ENCODE data around the gene NEDD9. TPM values are rescaled to one million over a fixed set of nuclear protein-coding genes. Genes with fewer than 3 reads are reported as not detected.
A peak's percentile ranks its signal among the peaks of the same experiment; 100 is the strongest.

NEDD9 gene
- total RNA-seq, 1 donor from 2014 or later = 14.1 TPM

- Mint-ChIP-seq H3K27me3 (ENCODE audit: low read depth) (no peaks in the 10 kb centered on the region), H3K36me3 (ENCODE audit: low read depth) (no peaks in the 10 kb centered on the region), H3K4me1 (peaks cover 32% of the 10 kb centered on the region), H3K9me3 (no peaks in the 10 kb centered on the region), H3K4me3 (no peak overlapping the region), H3K27ac (ENCODE audit: unreplicated experiment) (peak overlapping the region; percentile 88)
- TF ChIP-seq CTCF (conservative IDR thresholded peaks at IDR 0.05) = no peak
- no peak for DNase-seq (ENCODE audit: low read depth, low spot score)
These were observed 45.1 kb upstream of the NEDD9 start for GRCh38 chr6:11277275-11278206.

GRCh38 chr6:11276911-11277274 is 44.4 kb upstream of the NEDD9 start:
- H3K27me3 Mint-ChIP-seq (ENCODE audit: low read depth) = no peaks in the 10 kb centered on the region
- peak overlapping the region; percentile 88 for H3K27ac Mint-ChIP-seq (ENCODE audit: unreplicated experiment)
- no peaks in the 10 kb centered on the region for H3K9me3 Mint-ChIP-seq
- peaks cover 32% of the 10 kb centered on the region for H3K4me1 Mint-ChIP-seq
- no peak for TF ChIP-seq CTCF (conservative IDR thresholded peaks at IDR 0.05)
- no peak for DNase-seq (ENCODE audit: low read depth, low spot score)
- H3K4me3 Mint-ChIP-seq = no peak overlapping the region
- no peaks in the 10 kb centered on the region for H3K36me3 Mint-ChIP-seq (ENCODE audit: low read depth)

- TF ChIP-seq CTCF (conservative IDR thresholded peaks at IDR 0.05) = no peak
- no peak overlapping the region for H3K4me3 Mint-ChIP-seq
- no peaks in the 10 kb centered on the region for H3K27me3 Mint-ChIP-seq (ENCODE audit: low read depth)
- peaks cover 32% of the 10 kb centered on the region for H3K4me1 Mint-ChIP-seq
- no peak for DNase-seq (ENCODE audit: low read depth, low spot score)
- H3K9me3 Mint-ChIP-seq = no peaks in the 10 kb centered on the region
- no peak overlapping the region for H3K27ac Mint-ChIP-seq (ENCODE audit: unreplicated experiment)
- no peaks in the 10 kb centered on the region for H3K36me3 Mint-ChIP-seq (ENCODE audit: low read depth)
These were observed 43.8 kb upstream of the NEDD9 start for GRCh38 chr6:11276228-11276627.

GRCh38 chr6:11275598-11275997 is 43.1 kb upstream of the NEDD9 start:
- H3K4me3 Mint-ChIP-seq = no peak overlapping the region
- H3K9me3 Mint-ChIP-seq = no peaks in the 10 kb centered on the region
- peaks cover 32% of the 10 kb centered on the region for H3K4me1 Mint-ChIP-seq
- H3K36me3 Mint-ChIP-seq (ENCODE audit: low read depth) = no peaks in the 10 kb centered on the region
- H3K27me3 Mint-ChIP-seq (ENCODE audit: low read depth) = no peaks in the 10 kb centered on the region
- no peak overlapping the region for H3K27ac Mint-ChIP-seq (ENCODE audit: unreplicated experiment)
- no peak for TF ChIP-seq CTCF (conservative IDR thresholded peaks at IDR 0.05)
- DNase-seq (ENCODE audit: low read depth, low spot score) = no peak

GRCh38 chr6:11273406-11274065 is 41.1 kb upstream of the NEDD9 start:
- Mint-ChIP-seq H3K36me3 (ENCODE audit: low read depth) (no peaks in the 10 kb centered on the region), H3K4me1 (peaks cover 22% of the 10 kb centered on the region), H3K27me3 (ENCODE audit: low read depth) (no peaks in the 10 kb centered on the region), H3K9me3 (no peaks in the 10 kb centered on the region), H3K27ac (ENCODE audit: unreplicated experiment) (no peak overlapping the region), H3K4me3 (no peak overlapping the region)
- no peak for DNase-seq (ENCODE audit: low read depth, low spot score)
- no peak for TF ChIP-seq CTCF (conservative IDR thresholded peaks at IDR 0.05)

Data from neural crest cell (in vitro differentiated cells).